ENCODE measurements around the gene SMARCD2. TPM values are rescaled to one million over a fixed set of nuclear protein-coding genes. Genes with fewer than 3 reads are reported as not detected.
"Not testable (repeated sequence)": the region's sequence is repeated elsewhere in the genome, so short reads cannot be mapped to it uniquely, and the experiment has no call there.

SMARCD2 gene
- total and polyA plus RNA-seq, 4 donors: 64.9 to 109 (median 75.0) TPM

DNA sequence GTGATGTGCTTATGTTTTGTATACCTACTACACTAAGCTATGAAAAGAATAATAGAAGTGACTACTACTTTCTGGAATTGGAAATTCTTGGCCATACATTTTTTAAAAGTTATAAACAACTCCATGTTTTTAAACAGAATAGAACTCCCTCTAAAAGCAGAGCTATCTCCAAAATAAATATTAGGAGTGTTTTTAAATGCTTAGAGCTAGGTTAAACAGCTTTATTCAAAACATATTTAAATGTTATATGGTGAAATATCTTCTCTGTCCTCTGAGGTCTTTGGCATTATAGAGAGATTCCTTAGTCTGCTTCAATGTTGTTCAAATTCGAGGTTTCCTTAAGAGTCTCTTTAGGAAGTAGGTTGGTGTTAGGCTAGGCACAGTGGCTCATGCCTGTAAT lies 38.2 kb downstream of the SMARCD2 start:
- TF ChIP-seq, protein P1, sequence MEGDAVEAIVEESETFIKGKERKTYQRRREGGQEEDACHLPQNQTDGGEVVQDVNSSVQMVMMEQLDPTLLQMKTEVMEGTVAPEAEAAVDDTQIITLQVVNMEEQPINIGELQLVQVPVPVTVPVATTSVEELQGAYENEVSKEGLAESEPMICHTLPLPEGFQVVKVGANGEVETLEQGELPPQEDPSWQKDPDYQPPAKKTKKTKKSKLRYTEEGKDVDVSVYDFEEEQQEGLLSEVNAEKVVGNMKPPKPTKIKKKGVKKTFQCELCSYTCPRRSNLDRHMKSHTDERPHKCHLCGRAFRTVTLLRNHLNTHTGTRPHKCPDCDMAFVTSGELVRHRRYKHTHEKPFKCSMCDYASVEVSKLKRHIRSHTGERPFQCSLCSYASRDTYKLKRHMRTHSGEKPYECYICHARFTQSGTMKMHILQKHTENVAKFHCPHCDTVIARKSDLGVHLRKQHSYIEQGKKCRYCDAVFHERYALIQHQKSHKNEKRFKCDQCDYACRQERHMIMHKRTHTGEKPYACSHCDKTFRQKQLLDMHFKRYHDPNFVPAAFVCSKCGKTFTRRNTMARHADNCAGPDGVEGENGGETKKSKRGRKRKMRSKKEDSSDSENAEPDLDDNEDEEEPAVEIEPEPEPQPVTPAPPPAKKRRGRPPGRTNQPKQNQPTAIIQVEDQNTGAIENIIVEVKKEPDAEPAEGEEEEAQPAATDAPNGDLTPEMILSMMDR (IDR thresholded peaks at IDR 0.05; ENCODE audit: control extremely low read depth, extremely low read depth): no peak
- no peak for ATAC-seq (ENCODE audit: insufficient read depth, low FRiP score)
- Histone ChIP-seq H3K9ac (ENCODE audit: insufficient read depth in 1 of 2, low read length in 2 of 2) (no peak overlapping the region), H3K36me3 (ENCODE audit: control insufficient read depth in 4 of 4, insufficient read depth in 4 of 4, low read length in 4 of 4) (peaks cover 31 to 57% (median 43%) of the 10 kb centered on the region in 4 donors), H3K4me1 (ENCODE audit: control insufficient read depth in 5 of 5, insufficient read depth in 5 of 5, low read length in 5 of 5) (no peaks in the 10 kb centered on the region), H3K4me3 (no peak overlapping the region), H3K9me3 (ENCODE audit: control insufficient read depth in 4 of 4, insufficient read depth in 3 of 4, low read length in 3 of 4) (no peaks in the 10 kb centered on the region), H3K27me3 (ENCODE audit: control insufficient read depth in 3 of 3, insufficient read depth in 3 of 3, low read length in 2 of 3) (no peaks in the 10 kb centered on the region), H3K27ac (ENCODE audit: low read depth in 1 of 2, low read length in 1 of 2) (no peak overlapping the region)
- DNase-seq: no peak
- WGBS, 2 donors: 88 to 89% methylated on average over 1 of the region's 1 CpG

DNA sequence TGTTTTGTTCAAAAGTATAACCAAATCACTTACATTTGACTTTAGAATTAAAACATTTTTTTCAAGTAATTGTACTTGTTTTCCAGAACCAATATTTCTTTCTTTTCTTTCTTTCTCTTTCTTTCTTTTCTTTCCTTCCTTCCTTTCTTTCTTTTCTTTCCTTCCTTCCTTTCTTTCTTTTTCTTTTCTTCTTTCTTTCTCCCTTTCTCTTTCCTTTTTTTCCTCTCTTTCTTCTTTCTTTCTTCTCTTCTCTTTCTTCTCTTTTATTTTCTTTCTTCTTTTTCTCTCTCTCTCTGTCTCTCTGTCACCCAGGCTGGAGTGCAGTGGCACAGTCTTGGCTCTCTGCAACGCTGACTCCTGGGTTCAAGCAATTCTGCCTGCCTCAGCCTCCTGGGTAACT lies 41.7 kb downstream of the SMARCD2 start:
- Histone ChIP-seq H3K27me3 (ENCODE audit: control insufficient read depth in 3 of 3, insufficient read depth in 3 of 3, low read length in 2 of 3) (no peaks in the 10 kb centered on the region), H3K4me3 (no peak overlapping the region), H3K36me3 (ENCODE audit: control insufficient read depth in 4 of 4, insufficient read depth in 4 of 4, low read length in 4 of 4) (peaks cover 36 to 56% (median 43%) of the 10 kb centered on the region in 4 donors), H3K9ac (ENCODE audit: insufficient read depth in 1 of 2, low read length in 2 of 2) (no peak overlapping the region), H3K9me3 (ENCODE audit: control insufficient read depth in 4 of 4, insufficient read depth in 3 of 4, low read length in 3 of 4) (no peaks in the 10 kb centered on the region), H3K4me1 (ENCODE audit: control insufficient read depth in 5 of 5, insufficient read depth in 5 of 5, low read length in 5 of 5) (no peaks in the 10 kb centered on the region), H3K27ac (ENCODE audit: low read depth in 1 of 2, low read length in 1 of 2) (no peak overlapping the region)
- TF ChIP-seq, protein P1 (IDR thresholded peaks at IDR 0.05; ENCODE audit: control extremely low read depth, extremely low read depth): no peak
- WGBS, 2 donors: 95 to 100% methylated on average over 1 of the region's 1 CpG
- ATAC-seq (ENCODE audit: insufficient read depth, low FRiP score): no peak
- no peak for DNase-seq

DNA sequence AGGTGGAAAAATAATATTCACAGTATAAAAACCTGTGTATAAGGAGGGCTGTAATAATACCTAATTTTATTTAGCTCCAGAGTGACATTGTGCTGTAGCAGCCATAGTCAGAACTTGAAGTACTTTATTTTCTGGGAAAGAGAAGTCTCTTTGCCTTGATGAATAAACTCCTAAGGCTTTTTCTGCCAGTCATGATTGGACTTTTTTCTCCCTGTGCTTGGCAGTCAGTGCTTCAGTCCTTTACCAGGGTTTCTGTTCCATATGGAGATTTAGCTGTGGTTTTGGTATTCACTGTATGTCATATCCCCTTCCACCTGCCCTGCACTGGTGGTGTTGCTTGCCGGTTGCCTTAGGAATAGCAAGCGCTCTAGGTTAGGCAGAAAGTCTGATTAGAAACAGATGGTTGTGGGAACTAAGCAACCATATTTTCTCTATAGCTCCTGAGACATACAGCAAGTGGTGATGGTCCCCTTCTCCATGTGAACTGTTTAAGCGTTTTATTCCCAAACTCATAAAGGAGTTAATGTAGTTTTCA lies 43.8 kb downstream of the SMARCD2 start:
- H3K4me3 ChIP-seq: no peak overlapping the region
- TF ChIP-seq, protein P1 (IDR thresholded peaks at IDR 0.05; ENCODE audit: control extremely low read depth, extremely low read depth): no peak
- H3K4me1 ChIP-seq (ENCODE audit: control insufficient read depth in 5 of 5, insufficient read depth in 5 of 5, low read length in 5 of 5): no peaks in the 10 kb centered on the region
- no peak overlapping the region for H3K27ac ChIP-seq (ENCODE audit: low read depth in 1 of 2, low read length in 1 of 2)
- no peaks in the 10 kb centered on the region for H3K27me3 ChIP-seq (ENCODE audit: control insufficient read depth in 3 of 3, insufficient read depth in 3 of 3, low read length in 2 of 3)
- ATAC-seq (ENCODE audit: insufficient read depth, low FRiP score) (no peak), DNase-seq (no peak)
- 96 to 100% methylated on average over 3 of the region's 3 CpGs for WGBS, 2 donors
- H3K36me3 ChIP-seq (ENCODE audit: control insufficient read depth in 4 of 4, insufficient read depth in 4 of 4, low read length in 4 of 4): peaks cover 36 to 69% (median 53%) of the 10 kb centered on the region in 4 donors
- no peaks in the 10 kb centered on the region for H3K9me3 ChIP-seq (ENCODE audit: control insufficient read depth in 4 of 4, insufficient read depth in 3 of 4, low read length in 3 of 4)
- H3K9ac ChIP-seq (ENCODE audit: insufficient read depth in 1 of 2, low read length in 2 of 2): no peak overlapping the region

DNA sequence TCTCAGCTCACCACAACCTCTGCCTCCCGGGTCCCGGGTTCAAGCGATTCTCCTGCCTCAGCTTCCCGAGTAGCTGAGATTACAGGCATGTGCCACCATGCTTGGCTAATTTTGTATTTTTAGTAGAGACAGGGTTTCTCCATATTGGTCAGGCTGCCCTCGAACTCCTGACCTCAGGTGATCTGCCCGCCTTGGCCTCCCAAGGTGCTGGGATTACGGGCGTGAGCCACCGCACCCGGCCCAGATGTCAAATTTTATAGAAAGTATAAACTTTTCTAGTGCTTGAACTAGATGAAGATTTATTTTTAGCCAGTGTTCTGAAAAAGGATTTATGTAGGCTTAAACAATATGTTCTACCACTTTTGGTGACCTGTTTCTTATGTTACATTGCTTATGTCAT lies 46.1 kb downstream of the SMARCD2 start:
- not testable (repeated sequence) for DNase-seq; H3K27me3 ChIP-seq (ENCODE audit: control insufficient read depth in 3 of 3, insufficient read depth in 3 of 3, low read length in 2 of 3); H3K27ac ChIP-seq (ENCODE audit: low read depth in 1 of 2, low read length in 1 of 2); ATAC-seq (ENCODE audit: insufficient read depth, low FRiP score); H3K4me3 ChIP-seq; H3K4me1 ChIP-seq (ENCODE audit: control insufficient read depth in 5 of 5, insufficient read depth in 5 of 5, low read length in 5 of 5); H3K9me3 ChIP-seq (ENCODE audit: control insufficient read depth in 4 of 4, insufficient read depth in 3 of 4, low read length in 3 of 4); H3K9ac ChIP-seq (ENCODE audit: insufficient read depth in 1 of 2, low read length in 2 of 2)
- peaks cover 40 to 62% (median 51%) of the 10 kb centered on the region in 4 donors for H3K36me3 ChIP-seq (ENCODE audit: control insufficient read depth in 4 of 4, insufficient read depth in 4 of 4, low read length in 4 of 4)
- WGBS, 2 donors: 97 to 99% methylated on average over 10 of the region's 10 CpGs
